Natural killer cell (primary cell): Measurements from ENCODE around the gene TOR1A. TPM values are rescaled to one million over a fixed set of nuclear protein-coding genes. Genes with fewer than 3 reads are reported as not detected.
A peak's percentile ranks its signal among the peaks of the same experiment; 100 is the strongest.

Experiments used
- ATAC-seq, 3 donors: fragments of 150-1000 bp in 2 of 3; fragments of 200-7000 bp in 1 of 3; cut with Tn5 transposase; 1 replicate in 1 of 3; 2 replicates in 2 of 3; pipeline ENCODE4 v1.10.0; 2021; ENCODE audit warnings: mild to moderate bottlenecking in 2 of 3, moderate library complexity in 2 of 3
- DNase-seq, 2 donors: peaks; one replicate each; pipeline versions ENCODE4 v3.0.0 to v3.0.0-alpha.2; 2013 to 2021; ENCODE audit warnings: mixed read lengths in 1 of 2
- H3K27ac ChIP-seq: one replicate; pipeline ENCODE4 v1.5.1; 2013; ENCODE audit warnings: mild to moderate bottlenecking, low read length
- H3K27me3 ChIP-seq: one replicate; pipeline ENCODE4 v1.6.1; 2013; ENCODE audit warnings: low read length; ENCODE audit not compliant: control insufficient read depth, insufficient read depth
- H3K36me3 ChIP-seq: one replicate; pipeline ENCODE4 v1.6.1; 2013; ENCODE audit warnings: low read length; ENCODE audit not compliant: control insufficient read depth, insufficient read depth
- H3K4me1 ChIP-seq: one replicate; pipeline ENCODE4 v1.6.1; 2013; ENCODE audit warnings: low read length; ENCODE audit not compliant: control insufficient read depth, insufficient read depth
- H3K4me3 ChIP-seq: one replicate; pipeline ENCODE4 v1.5.1; 2013; ENCODE audit warnings: low read length
- H3K9me3 ChIP-seq: one replicate; pipeline ENCODE4 v1.6.1; 2013; ENCODE audit warnings: low read length; ENCODE audit not compliant: control insufficient read depth, insufficient read depth
- H3K27ac Mint-ChIP-seq, 2 donors: one replicate each; pipeline ENCODE4 v1.8.0; 2022; ENCODE audit warnings: mild to moderate bottlenecking in 2 of 2, mixed read lengths in 2 of 2, moderate library complexity in 1 of 2
- H3K27me3 Mint-ChIP-seq, 2 donors: one replicate each; pipeline ENCODE4 v1.8.0; 2022; ENCODE audit warnings: low read depth in 2 of 2, mixed read lengths in 2 of 2
- H3K36me3 Mint-ChIP-seq: one replicate; pipeline ENCODE4 v1.8.0; 2022; ENCODE audit warnings: mixed read lengths
- H3K4me1 Mint-ChIP-seq, 2 donors: one replicate each; pipeline ENCODE4 v1.8.0; 2022; ENCODE audit warnings: mixed read lengths in 2 of 2
- H3K4me3 Mint-ChIP-seq: one replicate; pipeline ENCODE4 v1.8.0; 2022; ENCODE audit warnings: mild to moderate bottlenecking, moderate library complexity, mixed read lengths
- H3K9me3 Mint-ChIP-seq, 2 donors: one replicate each; pipeline ENCODE4 v1.8.0; 2022; ENCODE audit warnings: mixed read lengths in 2 of 2
- WGBS: methylation state at CpG from one replicate; pipeline ENCODE4 v1.1.7; 2013; ENCODE audit warnings: missing lambda C conversion rate; ENCODE audit not compliant: insufficient coverage; 5-methylcytosine and 5-hydroxymethylcytosine counted together
- intact Hi-C: fragments of 100-400 bp; cut with micrococcal nuclease; formaldehyde crosslinking; loops from one replicate; pipeline ENCODE4 v1.14.2; 2022
- total RNA-seq, 4 donors: library from RNA; stranded (reverse); fragments of 120-200 nt in 1 of 4; gene quantifications; one replicate each; pipeline versions ENCODE4 v1.2.3 to v1.2.4, GENCODE V29; 2013 to 2022
- TF ChIP-seq, protein P1 (sequence below): fragments of 200-600 bp; IDR thresholded peaks from one replicate; pipeline ENCODE4 v1.8.0; 2022; ENCODE audit warnings: antibody characterized with exemption

Gene TOR1A
- total RNA-seq, 3 donors from 2014 or later (not counting 1 experiment from before 2014, with no cell fraction given) = 26.1 to 36.4 (median 34.8) TPM

GRCh38 chr9:129781131-129781530 is 42.8 kb downstream of the TOR1A start:
- H3K4me3 ChIP-seq = no peak overlapping the region
- H3K4me1 ChIP-seq = peaks cover 17% of the 10 kb centered on the region
- H3K36me3 Mint-ChIP-seq = no peaks in the 10 kb centered on the region
- no peak overlapping the region for H3K27ac Mint-ChIP-seq
- no peaks in the 10 kb centered on the region for H3K36me3 ChIP-seq
- H3K9me3 ChIP-seq = no peaks in the 10 kb centered on the region
- H3K9me3 Mint-ChIP-seq = no peaks in the 10 kb centered on the region
- TF ChIP-seq, protein P1, sequence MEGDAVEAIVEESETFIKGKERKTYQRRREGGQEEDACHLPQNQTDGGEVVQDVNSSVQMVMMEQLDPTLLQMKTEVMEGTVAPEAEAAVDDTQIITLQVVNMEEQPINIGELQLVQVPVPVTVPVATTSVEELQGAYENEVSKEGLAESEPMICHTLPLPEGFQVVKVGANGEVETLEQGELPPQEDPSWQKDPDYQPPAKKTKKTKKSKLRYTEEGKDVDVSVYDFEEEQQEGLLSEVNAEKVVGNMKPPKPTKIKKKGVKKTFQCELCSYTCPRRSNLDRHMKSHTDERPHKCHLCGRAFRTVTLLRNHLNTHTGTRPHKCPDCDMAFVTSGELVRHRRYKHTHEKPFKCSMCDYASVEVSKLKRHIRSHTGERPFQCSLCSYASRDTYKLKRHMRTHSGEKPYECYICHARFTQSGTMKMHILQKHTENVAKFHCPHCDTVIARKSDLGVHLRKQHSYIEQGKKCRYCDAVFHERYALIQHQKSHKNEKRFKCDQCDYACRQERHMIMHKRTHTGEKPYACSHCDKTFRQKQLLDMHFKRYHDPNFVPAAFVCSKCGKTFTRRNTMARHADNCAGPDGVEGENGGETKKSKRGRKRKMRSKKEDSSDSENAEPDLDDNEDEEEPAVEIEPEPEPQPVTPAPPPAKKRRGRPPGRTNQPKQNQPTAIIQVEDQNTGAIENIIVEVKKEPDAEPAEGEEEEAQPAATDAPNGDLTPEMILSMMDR = no peak
- peaks cover 14 to 20% of the 10 kb centered on the region in 2 donors for H3K27me3 Mint-ChIP-seq
- intact Hi-C loops = no loop called here
- 93% methylated on average over 8 of the region's 8 CpGs for whole genome bisulfite sequencing
- H3K27ac ChIP-seq = no peak overlapping the region
- peaks cover 10 to 24% of the 10 kb centered on the region in 2 donors for H3K4me1 Mint-ChIP-seq
- ATAC-seq = no peak
- H3K4me3 Mint-ChIP-seq = no peak overlapping the region
- DNase-seq = no peak
- no peaks in the 10 kb centered on the region for H3K27me3 ChIP-seq

- TF ChIP-seq, protein P1 = no peak
- Mint-ChIP-seq H3K27me3 (peaks cover 13 to 20% of the 10 kb centered on the region in 2 donors), H3K4me1 (peaks cover 10 to 24% of the 10 kb centered on the region in 2 donors), H3K36me3 (no peaks in the 10 kb centered on the region), H3K27ac (no peak overlapping the region), H3K9me3 (no peaks in the 10 kb centered on the region), H3K4me3 (no peak overlapping the region)
- no peaks in the 10 kb centered on the region for H3K27me3 ChIP-seq
- peaks cover 17% of the 10 kb centered on the region for H3K4me1 ChIP-seq
- H3K4me3 ChIP-seq = no peak overlapping the region
- no peak for ATAC-seq
- DNase-seq = no peak
- no peak overlapping the region for H3K27ac ChIP-seq
- 98% methylated on average over 7 of the region's 7 CpGs for WGBS
- no peaks in the 10 kb centered on the region for H3K9me3 ChIP-seq
- H3K36me3 ChIP-seq = no peaks in the 10 kb centered on the region
- intact Hi-C loops = no loop called here
Measured at GRCh38 chr9:129779560-129780190, 44.3 kb downstream of the TOR1A start.

GRCh38 chr9:129778469-129778868 is 45.5 kb downstream of the TOR1A start:
- Histone ChIP-seq H3K27me3 (no peaks in the 10 kb centered on the region), H3K4me1 (peaks cover 17% of the 10 kb centered on the region), H3K4me3 (no peak overlapping the region), H3K36me3 (no peaks in the 10 kb centered on the region), H3K27ac (no peak overlapping the region), H3K9me3 (no peaks in the 10 kb centered on the region)
- no peak overlapping the region for H3K27ac Mint-ChIP-seq
- 92% methylated on average over 3 of the region's 3 CpGs for WGBS
- no peaks in the 10 kb centered on the region for H3K9me3 Mint-ChIP-seq
- peaks cover 18 to 27% of the 10 kb centered on the region in 2 donors for H3K4me1 Mint-ChIP-seq
- DNase-seq (no peak), ATAC-seq (no peak)
- TF ChIP-seq, protein P1 = no peak
- intact Hi-C loops = no loop called here
- no peak overlapping the region for H3K4me3 Mint-ChIP-seq
- no peaks in the 10 kb centered on the region for H3K36me3 Mint-ChIP-seq
- H3K27me3 Mint-ChIP-seq = peaks cover 6 to 19% of the 10 kb centered on the region in 2 donors

- intact Hi-C loops = no loop called here
- no peak overlapping the region for H3K27ac ChIP-seq
- 48% methylated on average over 10 of the region's 11 CpGs for WGBS
Measured at GRCh38 chr9:129777769-129778130, 46.2 kb downstream of the TOR1A start.

More at GRCh38 chr9:129777769-129778130, 46.2 kb downstream of the TOR1A start:
- Mint-ChIP-seq H3K27ac (peak overlapping the region; percentile 75 to 89), H3K4me3 (no peak overlapping the region), H3K4me1 (peaks cover 20 to 30% of the 10 kb centered on the region in 2 donors), H3K27me3 (peaks cover 6 to 19% of the 10 kb centered on the region in 2 donors), H3K36me3 (no peaks in the 10 kb centered on the region), H3K9me3 (no peaks in the 10 kb centered on the region)
- ATAC-seq (no peak), DNase-seq (no peak)
- Histone ChIP-seq H3K4me1 (peaks cover 17% of the 10 kb centered on the region), H3K9me3 (no peaks in the 10 kb centered on the region), H3K4me3 (no peak overlapping the region), H3K27me3 (no peaks in the 10 kb centered on the region), H3K36me3 (no peaks in the 10 kb centered on the region)
- TF ChIP-seq, protein P1 = no peak
